ENCODE results near the gene NAV2.

The NAV2 gene

DNA sequence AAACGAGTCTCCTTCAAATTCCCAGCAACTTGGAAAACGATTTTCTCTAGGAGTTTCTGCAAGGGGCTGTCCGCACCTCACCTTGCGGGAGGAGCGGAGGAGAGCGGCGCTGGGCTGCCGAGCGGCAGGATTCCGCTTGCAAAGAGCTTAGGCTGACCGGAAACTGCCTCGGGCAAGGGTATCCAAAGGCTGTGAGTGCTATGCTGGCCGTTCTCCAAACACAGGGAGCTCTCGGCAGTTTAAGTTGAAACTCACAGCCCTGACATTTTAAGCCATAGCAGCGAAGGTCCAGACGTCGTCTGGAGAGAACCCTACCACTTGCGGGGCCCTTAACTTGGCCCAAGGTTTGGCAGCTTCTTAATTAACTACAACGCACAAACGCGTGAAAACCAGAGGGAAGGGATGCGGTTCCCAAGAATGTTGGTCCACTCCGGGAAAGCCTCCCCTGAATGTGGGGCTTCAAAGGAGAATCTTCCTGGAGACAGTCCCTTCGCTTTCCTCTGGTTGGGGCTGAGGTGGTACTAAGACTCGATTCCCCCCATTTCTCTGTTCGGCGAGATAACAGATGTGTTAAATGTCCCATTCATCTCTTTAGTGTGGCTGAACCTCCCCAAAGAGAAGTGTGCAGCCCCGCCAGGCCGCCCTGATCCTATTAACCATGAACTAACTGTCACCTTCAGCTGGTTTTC is 448.7 kb downstream of the NAV2 start:
- no peak for DNase-seq (ENCODE audit: low read depth)

DNA sequence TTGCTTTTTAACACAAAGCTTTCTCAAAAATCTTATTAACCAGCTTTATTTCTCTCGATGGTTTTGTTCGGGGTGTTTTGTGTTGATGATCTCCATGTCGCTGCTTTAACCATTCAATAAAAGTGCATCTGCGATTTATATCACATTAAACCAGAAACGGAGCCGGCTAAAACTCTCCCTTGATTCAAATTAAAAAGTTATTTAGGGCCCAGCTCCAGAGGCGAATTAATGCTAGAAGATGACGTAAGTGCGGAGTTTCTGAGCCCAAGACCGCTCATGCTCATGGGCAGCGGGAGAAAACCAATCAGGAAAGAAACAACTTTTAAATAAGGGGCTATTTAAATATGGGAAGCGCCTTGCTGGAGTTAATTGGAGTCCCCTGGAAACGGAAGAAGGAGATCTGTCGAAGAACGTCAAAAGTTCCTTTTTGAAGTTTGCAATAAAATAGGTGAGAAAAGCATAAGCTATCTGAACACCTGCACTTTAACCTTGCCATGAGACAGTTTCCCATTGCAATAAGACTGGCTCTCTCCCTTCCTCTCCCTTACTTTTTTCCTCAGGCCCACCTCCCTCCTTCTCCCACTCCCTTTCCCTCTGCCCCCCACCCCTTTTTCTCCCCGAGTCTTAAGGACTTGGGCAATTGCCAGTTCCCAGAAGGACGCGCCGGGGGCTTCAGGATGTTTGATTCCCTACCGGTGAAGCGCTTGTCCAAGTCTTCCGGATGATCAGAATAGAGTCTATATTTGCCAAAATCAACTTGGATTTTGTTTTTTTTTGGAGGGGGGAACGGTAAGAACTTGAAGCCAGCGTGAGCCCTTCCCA is 449.5 kb downstream of the NAV2 start:
- DNase-seq (ENCODE audit: low read depth): no peak

DNA sequence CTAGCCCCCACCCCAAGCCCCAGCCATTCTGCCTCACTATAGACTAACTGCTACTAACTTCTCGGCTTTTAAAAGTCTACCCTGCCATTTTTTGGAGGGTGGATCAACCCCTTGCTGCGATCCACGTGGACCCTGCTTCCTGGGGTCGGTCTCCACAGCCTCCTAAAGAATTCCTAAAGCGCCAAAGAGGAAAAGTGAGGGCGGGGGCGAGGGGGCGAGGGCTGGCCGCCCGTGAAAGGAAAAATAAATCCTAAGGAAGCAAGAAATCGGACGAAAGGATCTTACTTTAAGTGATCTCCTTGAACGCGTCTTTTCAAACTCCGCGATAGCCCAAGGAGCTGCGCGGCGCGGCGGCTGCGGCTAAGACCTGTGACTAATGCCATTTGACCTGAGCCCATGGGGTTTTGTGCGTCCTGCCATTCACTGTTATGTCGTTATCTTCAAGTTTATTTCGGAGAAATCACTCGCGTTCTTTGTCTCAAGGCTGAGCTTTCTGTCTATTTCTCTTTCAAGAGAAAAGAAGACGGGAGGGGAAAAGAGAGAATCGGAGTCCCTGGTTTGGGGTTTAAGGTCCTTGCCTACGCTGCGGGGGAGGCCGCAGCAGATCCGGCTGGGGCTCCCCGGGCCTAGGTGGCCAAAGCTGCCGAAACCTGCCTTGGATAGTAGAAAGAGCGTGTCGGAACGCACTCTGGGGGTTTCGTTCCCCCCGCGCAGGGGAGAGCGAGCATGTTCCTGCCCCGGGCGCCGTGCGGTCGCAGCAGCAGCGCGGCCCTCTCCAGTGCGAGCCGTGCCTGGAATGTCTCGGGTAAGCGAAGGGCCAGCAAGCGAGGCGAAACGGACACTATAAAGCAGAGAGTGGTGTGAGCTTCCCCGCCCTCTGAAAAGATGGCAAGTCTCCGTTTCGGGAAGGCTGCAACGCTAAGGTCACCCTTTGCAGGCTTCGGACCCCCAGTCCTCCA is 450.5 kb downstream of the NAV2 start:
- DNase-seq (ENCODE audit: low read depth): no peak

DNA sequence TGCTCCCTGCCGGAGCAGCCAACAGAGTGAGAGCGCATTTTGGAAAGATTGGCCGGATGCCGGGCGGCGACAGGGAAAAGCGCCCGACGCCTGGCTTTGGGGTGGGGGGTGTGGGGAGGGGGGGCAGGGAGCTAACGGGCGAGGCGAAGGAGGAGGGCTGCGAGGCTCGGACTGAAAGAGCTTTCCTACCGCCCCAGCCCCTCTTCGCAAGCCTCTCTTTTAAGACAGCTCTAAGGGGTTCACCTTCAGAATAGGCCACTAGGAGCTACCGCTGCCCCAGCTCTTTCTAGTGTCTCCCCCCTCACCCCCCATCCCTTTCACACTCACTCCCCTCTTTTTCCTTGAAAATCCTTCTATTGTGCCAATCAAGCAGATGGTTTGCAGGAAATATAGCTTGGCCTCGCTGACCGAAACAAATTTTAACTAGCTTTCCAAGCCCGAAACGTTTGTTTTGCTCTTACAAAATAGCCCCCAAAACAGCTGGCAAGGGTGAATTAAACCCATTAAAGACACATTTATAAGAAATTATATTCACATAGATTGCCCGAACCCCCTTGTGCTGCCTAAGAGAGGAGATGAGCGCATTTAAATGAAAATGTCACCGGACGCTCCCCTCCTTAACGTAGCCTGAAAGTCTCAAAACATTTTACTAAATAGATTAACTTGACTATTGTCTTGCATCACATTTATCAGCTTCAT is 451.3 kb downstream of the NAV2 start:
- no peak for DNase-seq (ENCODE audit: low read depth)

Measured in stimulated activated CD8-positive, alpha-beta memory T cell treated with anti-CD3 and anti-CD28 coated beads, Interleukin-7, amount 100 ng/mL, for 24 hours (primary cell).